Mucosa of descending colon (tissue), 3 donors: ENCODE measurements around the gene C9orf85. TPM values are rescaled to one million over a fixed set of nuclear protein-coding genes. Genes with fewer than 3 reads are reported as not detected.
A peak's percentile ranks its signal among the peaks of the same experiment; 100 is the strongest.
"Not testable (repeated sequence)": the region's sequence is repeated elsewhere in the genome, so short reads cannot be mapped to it uniquely, and the experiment has no call there.

Experiments
- ATAC-seq: fragments of 200-7000 bp; cut with Tn5 transposase; one replicate; pipeline ENCODE4 v1.9.1; 2020; ENCODE audit warnings: mild to moderate bottlenecking, moderate library complexity
- DNase-seq, 3 donors: peaks; one replicate each; pipeline ENCODE4 v3.0.0-alpha.2; 2020
- H3K36me3 ChIP-seq: fragments of 200-600 bp; one replicate; pipeline ENCODE4 v1.8.0; 2021; ENCODE audit warnings: low read depth, mild to moderate bottlenecking
- H3K4me1 ChIP-seq: fragments of 200-600 bp; one replicate; pipeline ENCODE4 v1.8.0; 2021; ENCODE audit warnings: low read depth, mild to moderate bottlenecking
- H3K4me3 ChIP-seq: fragments of 200-600 bp; one replicate; pipeline ENCODE4 v1.8.0; 2021; ENCODE audit warnings: mild to moderate bottlenecking
- H3K9me3 ChIP-seq: fragments of 200-600 bp; one replicate; pipeline ENCODE4 v1.8.0; 2021; ENCODE audit warnings: mild to moderate bottlenecking
- CTCF ChIP-seq: fragments of 200-600 bp; IDR thresholded peaks from one replicate; pipeline ENCODE4 v1.8.0; 2022; ENCODE audit warnings: antibody characterized with exemption, mild to moderate bottlenecking
- intact Hi-C, 2 donors: fragments of 100-400 bp; cut with DNase I in 1 of 2; cut with micrococcal nuclease in 1 of 2; formaldehyde crosslinking; loops; one replicate each; pipeline versions ENCODE4 v1.11.0 to v1.11.1; 2022; cut with DNase I, micrococcal nuclease
- total RNA-seq, 3 donors: library from RNA; stranded (reverse); fragmentation: NEBNext Ultra II Directional in 2 of 3; extraction: Animal tissue kit (Norgen Biotek cat#: 25700) in 2 of 3; gene quantifications; one replicate each; pipeline versions ENCODE4 v1.2.1 to v1.2.4, GENCODE V29; 2021 to 2023
- donor health status: DM: no; HTN: no; CAD: no; lungs with moderate emphysema.
- donor health status: DM: no; HTN: no; CAD: no.
- donor health status: DM: no; HTN: yes; CAD: no.

The C9orf85 gene
- total RNA-seq, 3 donors from 2014 or later, result 12.6 to 17.0 (median 12.8) TPM

DNA sequence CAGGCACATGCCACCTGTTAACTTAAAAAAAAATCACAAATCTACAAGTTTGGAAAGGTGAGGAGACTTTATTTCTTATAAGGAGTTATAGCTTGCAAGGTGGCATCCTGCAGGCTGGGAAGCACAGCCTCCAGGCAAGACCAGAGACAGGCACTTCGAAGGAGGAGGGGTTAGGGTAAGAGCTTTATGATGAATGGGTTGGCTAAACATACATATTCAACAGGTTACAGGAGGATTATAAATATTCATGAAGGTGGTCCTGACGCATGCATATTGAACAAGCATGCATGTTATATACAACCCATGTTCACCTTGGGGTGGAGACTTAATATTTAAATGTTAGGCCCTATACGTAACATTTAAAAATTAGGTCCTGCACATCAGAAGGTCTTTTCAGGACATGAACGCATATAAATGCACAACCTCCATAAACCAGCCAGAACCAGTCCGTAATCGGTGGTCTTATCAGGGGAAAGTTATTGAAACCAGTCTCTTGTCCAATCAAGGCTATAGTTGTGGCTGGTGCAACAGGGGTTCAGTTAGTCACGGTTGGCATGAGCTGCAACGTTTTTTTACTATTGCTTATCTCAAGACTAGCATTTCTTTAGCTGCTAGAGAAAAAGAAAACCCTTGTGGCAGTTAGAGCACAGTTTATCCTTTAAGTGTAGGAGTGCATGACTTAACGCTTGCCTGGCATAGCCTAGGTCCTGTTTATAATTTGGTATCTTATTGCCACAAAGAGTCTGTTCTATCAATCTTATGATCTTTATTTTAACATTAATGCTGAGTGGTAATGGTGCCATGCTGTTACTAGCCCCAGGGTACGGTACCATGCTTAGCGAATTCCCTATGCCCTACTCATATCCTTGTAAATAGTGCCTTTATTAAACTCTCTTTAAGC, 76.3 kb downstream of the C9orf85 start:
- TF ChIP-seq CTCF, result no peak
- ATAC-seq (no peak), DNase-seq (no peak)
- intact Hi-C loops, result no loop called here
- Histone ChIP-seq H3K4me3 (no peak overlapping the region), H3K36me3 (no peaks in the 10 kb centered on the region), H3K9me3 (no peaks in the 10 kb centered on the region), H3K4me1 (peaks cover 14% of the 10 kb centered on the region)

GRCh38 chr9:71990466-71990865, 79.0 kb downstream of the C9orf85 start:
- ATAC-seq (no peak), DNase-seq (no peak)
- intact Hi-C loops, result no loop called here
- peaks cover 4% of the 10 kb centered on the region for H3K4me1 ChIP-seq
- no peaks in the 10 kb centered on the region for H3K9me3 ChIP-seq
- no peak for TF ChIP-seq CTCF
- H3K36me3 ChIP-seq, result no peaks in the 10 kb centered on the region
- no peak overlapping the region for H3K4me3 ChIP-seq

DNA sequence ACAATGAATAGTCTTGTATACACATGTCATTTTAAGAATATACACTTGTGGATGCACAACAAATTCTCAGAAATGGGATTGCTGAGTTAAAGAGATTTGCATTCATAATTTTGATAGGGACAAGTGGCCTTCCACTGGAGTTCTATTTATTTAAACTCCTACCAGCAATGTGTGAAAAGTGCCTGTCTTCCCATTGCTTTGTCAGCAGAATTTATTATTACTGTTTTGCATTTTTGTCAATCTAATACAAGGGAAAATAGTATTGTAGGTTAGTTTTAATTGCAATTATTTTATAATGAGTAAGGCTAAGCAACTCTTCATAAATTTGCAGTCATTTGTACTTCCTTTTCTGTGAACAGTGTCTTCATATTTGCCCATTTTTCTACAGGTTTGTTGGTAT, 94.0 kb downstream of the C9orf85 start:
- intact Hi-C loops, result no loop called here
- Histone ChIP-seq H3K36me3 (no peaks in the 10 kb centered on the region), H3K9me3 (peaks cover 2% of the 10 kb centered on the region), H3K4me3 (no peak overlapping the region), H3K4me1 (no peaks in the 10 kb centered on the region)
- TF ChIP-seq CTCF, result no peak
- no peak for ATAC-seq
- no peak for DNase-seq

- no peak for TF ChIP-seq CTCF
- H3K9me3 ChIP-seq, result no peaks in the 10 kb centered on the region
- intact Hi-C loops, result no loop called here
- H3K4me1 ChIP-seq, result no peaks in the 10 kb centered on the region
- ATAC-seq (no peak), DNase-seq (no peak)
- no peaks in the 10 kb centered on the region for H3K36me3 ChIP-seq
- no peak overlapping the region for H3K4me3 ChIP-seq
Measured at GRCh38 chr9:72006501-72006900, 95.1 kb downstream of the C9orf85 start.

GRCh38 chr9:72007726-72008125, 96.3 kb downstream of the C9orf85 start:
- DNase-seq, H3K4me3 ChIP-seq, H3K36me3 ChIP-seq, H3K9me3 ChIP-seq, intact Hi-C loops, H3K4me1 ChIP-seq, ATAC-seq: not testable (repeated sequence)

DNA sequence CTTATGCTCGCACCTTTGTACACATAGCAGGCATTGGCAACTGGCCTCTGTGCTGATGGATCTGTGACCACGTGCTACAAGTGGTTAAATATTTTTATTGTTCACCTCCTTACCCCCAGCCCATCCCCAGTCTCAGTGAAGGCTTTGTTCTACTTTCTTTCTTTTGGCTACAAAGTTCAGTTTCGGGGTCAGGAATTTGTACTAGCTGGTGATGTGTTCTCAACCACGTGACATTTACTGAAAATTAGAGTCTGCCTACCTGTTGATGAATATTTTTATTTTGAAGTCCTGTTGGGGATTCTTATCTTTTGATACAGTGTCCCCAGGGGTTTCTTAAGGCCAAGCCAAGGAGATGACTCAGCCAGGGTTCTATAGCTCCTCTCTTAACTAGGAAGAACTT, 101.2 kb downstream of the C9orf85 start:
- DNase-seq (no peak), ATAC-seq (peak; percentile 12)
- Histone ChIP-seq H3K4me3 (no peak overlapping the region), H3K36me3 (no peaks in the 10 kb centered on the region), H3K9me3 (no peaks in the 10 kb centered on the region), H3K4me1 (no peaks in the 10 kb centered on the region)
- no peak for TF ChIP-seq CTCF
- intact Hi-C loops, result no loop called here
